B cell (primary cell): ENCODE results near the gene NREP.

ENCODE experiments used
- EZH2 ChIP-seq: IDR thresholded peaks from 2 replicates; pipeline ENCODE4 v1.6.1; 2012; ENCODE audit warnings: borderline replicate concordance, low read depth, mild to moderate bottlenecking, moderate library complexity, low read length; ENCODE audit not compliant: insufficient read depth, poor library complexity, severe bottlenecking
- TF ChIP-seq, protein P1 (sequence below): fragments of 200-600 bp; IDR thresholded peaks from one replicate; pipeline ENCODE4 v1.8.0; 2022; ENCODE audit warnings: antibody characterized with exemption, mild to moderate bottlenecking

DNA sequence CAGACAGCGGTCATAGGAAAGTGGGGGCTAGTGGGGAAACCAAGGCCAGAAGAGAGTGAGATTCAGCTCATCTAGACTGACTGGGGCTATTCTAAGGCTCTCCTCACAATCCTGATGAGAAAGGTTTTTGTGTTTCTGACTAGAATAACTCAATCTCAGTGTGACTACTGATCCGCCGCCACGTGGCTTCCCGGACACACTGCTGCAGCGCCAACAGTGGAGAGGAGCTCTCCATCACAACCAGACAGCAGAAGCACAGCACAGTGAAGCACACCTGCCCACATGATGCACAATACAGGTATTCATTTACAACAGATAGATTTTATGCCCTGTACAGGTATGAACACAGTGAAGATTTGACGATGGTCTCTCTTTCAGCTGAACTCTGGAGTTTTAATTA lies 25.4 kb downstream of the NREP start:
- TF ChIP-seq, protein P1, sequence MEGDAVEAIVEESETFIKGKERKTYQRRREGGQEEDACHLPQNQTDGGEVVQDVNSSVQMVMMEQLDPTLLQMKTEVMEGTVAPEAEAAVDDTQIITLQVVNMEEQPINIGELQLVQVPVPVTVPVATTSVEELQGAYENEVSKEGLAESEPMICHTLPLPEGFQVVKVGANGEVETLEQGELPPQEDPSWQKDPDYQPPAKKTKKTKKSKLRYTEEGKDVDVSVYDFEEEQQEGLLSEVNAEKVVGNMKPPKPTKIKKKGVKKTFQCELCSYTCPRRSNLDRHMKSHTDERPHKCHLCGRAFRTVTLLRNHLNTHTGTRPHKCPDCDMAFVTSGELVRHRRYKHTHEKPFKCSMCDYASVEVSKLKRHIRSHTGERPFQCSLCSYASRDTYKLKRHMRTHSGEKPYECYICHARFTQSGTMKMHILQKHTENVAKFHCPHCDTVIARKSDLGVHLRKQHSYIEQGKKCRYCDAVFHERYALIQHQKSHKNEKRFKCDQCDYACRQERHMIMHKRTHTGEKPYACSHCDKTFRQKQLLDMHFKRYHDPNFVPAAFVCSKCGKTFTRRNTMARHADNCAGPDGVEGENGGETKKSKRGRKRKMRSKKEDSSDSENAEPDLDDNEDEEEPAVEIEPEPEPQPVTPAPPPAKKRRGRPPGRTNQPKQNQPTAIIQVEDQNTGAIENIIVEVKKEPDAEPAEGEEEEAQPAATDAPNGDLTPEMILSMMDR: no peak
- TF ChIP-seq EZH2: no peak
